WTC11 (cell line): Measurements from ENCODE around the gene RASGRP3.

Experiments used
- AFF4 ChIP-seq: sonication (generic); formaldehyde crosslinking; IDR thresholded peaks from 2 replicates; pipeline ENCODE4 v1.8.1; 2023; ENCODE audit warnings: mild to moderate bottlenecking, missing genetic modification reagents, borderline replicate concordance
- CTCF ChIP-seq: fragments of 200-600 bp; IDR thresholded peaks from 2 replicates; pipeline ENCODE4 v1.8.0; 2022; ENCODE audit warnings: antibody characterized with exemption
- FOXP1 ChIP-seq: sonication (generic); formaldehyde crosslinking; IDR thresholded peaks from 2 replicates; pipeline ENCODE4 v1.8.0; 2022; ENCODE audit warnings: missing genetic modification reagents, mild to moderate bottlenecking, moderate library complexity, borderline replicate concordance
- MAX ChIP-seq: sonication (generic); formaldehyde crosslinking; IDR thresholded peaks from 2 replicates; pipeline ENCODE4 v1.8.0; 2022; ENCODE audit warnings: mild to moderate bottlenecking, missing genetic modification reagents
- NR1H2 ChIP-seq: sonication (generic); formaldehyde crosslinking; IDR thresholded peaks from 2 replicates; pipeline ENCODE4 v1.9.0; 2021; ENCODE audit warnings: mild to moderate bottlenecking, moderate library complexity, missing genetic modification reagents
- PRDM15 ChIP-seq: sonication (generic); formaldehyde crosslinking; IDR thresholded peaks from 2 replicates; pipeline ENCODE4 v1.8.0; 2022; ENCODE audit warnings: missing genetic modification reagents
- SMAD3 ChIP-seq: sonication (generic); formaldehyde crosslinking; IDR thresholded peaks from 2 replicates; pipeline ENCODE4 v1.8.0; 2022; ENCODE audit warnings: missing genetic modification reagents, mild to moderate bottlenecking, borderline replicate concordance
- ZSCAN18 ChIP-seq: fragments of 250-450 bp; sonication (Bioruptor Pico); IDR thresholded peaks from 2 replicates; pipeline ENCODE4 v2.1.2; 2022; ENCODE audit warnings: mild to moderate bottlenecking, moderate library complexity

- TF ChIP-seq CTCF = no peak
- TF ChIP-seq FOXP1 = no peak
- no peak for TF ChIP-seq PRDM15
- TF ChIP-seq MAX (CRISPR knock-in tag) = no peak
- no peak for TF ChIP-seq SMAD3 (CRISPR knock-in tag)
- TF ChIP-seq ZSCAN18 (CRISPR knock-in tag) = no peak
- TF ChIP-seq NR1H2 (CRISPR knock-in tag) = no peak
- no peak for TF ChIP-seq AFF4
Measured at GRCh38 chr2:33492399-33493134, 16.1 kb downstream of the RASGRP3 start.
